Gastroesophageal sphincter (tissue), 3 donors: ENCODE measurements around the gene RAB14.

Experiments used
- POLR2A ChIP-seq, 2 donors: fragments of 450-650 bp; IDR thresholded peaks; one replicate each; pipeline ENCODE4 v1.6.1; 2017; ENCODE audit warnings: antibody characterized with exemption in 2 of 2, mild to moderate bottlenecking in 2 of 2, moderate library complexity in 1 of 2
- TF ChIP-seq, protein P1 (sequence below), 4 experiments: fragments of 200-600 bp in 2 of 4; fragments of 450-650 bp in 2 of 4; sonication (generic) in 1 of 4; IDR thresholded peaks; one replicate each; pipeline ENCODE4 v1.5.1; 2017 to 2019; ENCODE audit warnings: antibody characterized with exemption in 4 of 4, mild to moderate bottlenecking in 2 of 4, moderate library complexity in 2 of 4

- no peak for TF ChIP-seq POLR2A (IDR thresholded peaks at IDR 0.05)
- TF ChIP-seq, protein P1, sequence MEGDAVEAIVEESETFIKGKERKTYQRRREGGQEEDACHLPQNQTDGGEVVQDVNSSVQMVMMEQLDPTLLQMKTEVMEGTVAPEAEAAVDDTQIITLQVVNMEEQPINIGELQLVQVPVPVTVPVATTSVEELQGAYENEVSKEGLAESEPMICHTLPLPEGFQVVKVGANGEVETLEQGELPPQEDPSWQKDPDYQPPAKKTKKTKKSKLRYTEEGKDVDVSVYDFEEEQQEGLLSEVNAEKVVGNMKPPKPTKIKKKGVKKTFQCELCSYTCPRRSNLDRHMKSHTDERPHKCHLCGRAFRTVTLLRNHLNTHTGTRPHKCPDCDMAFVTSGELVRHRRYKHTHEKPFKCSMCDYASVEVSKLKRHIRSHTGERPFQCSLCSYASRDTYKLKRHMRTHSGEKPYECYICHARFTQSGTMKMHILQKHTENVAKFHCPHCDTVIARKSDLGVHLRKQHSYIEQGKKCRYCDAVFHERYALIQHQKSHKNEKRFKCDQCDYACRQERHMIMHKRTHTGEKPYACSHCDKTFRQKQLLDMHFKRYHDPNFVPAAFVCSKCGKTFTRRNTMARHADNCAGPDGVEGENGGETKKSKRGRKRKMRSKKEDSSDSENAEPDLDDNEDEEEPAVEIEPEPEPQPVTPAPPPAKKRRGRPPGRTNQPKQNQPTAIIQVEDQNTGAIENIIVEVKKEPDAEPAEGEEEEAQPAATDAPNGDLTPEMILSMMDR (IDR thresholded peaks at IDR 0.05): no peak
Measured at GRCh38 chr9:121133104-121133816, 68.4 kb downstream of the RAB14 start.
